Stimulated activated CD8-positive, alpha-beta memory T cell treated with anti-CD3 and anti-CD28 coated beads, Interleukin-12 subunit alpha, Interleukin-12 subunit beta, amount 100 ng/mL, for 24 hours (primary cell): ENCODE results near the gene HSD17B8.

Experiments
- DNase-seq: peaks from one replicate; pipeline ENCODE4 v3.0.0-alpha.2; 2020; ENCODE audit errors: extremely low read depth

Gene HSD17B8

GRCh38 chr6:33241968-33242367, 37.5 kb downstream of the HSD17B8 start:
- no peak for DNase-seq

GRCh38 chr6:33243476-33243875, 39.0 kb downstream of the HSD17B8 start:
- DNase-seq = no peak

- peak; percentile 78 for DNase-seq
Measured at GRCh38 chr6:33247977-33248642, 43.7 kb downstream of the HSD17B8 start.

DNA sequence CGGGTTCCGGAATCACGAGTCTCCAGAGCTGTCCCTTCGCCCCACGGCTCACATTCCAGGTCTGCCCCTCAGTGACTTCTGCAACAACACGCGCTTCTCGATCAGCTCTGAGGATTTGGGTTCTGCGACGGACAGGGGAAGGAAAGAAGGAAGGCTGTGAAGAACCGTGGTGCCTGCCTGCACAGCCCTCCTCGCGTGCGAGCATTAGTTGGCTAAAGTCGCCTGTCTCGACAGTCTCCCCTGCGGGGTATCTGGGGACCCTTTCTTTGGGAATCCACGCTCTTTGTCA, 44.1 kb downstream of the HSD17B8 start:
- no peak for DNase-seq

GRCh38 chr6:33248932-33249731, 44.7 kb downstream of the HSD17B8 start:
- DNase-seq = peak; percentile 84

DNA sequence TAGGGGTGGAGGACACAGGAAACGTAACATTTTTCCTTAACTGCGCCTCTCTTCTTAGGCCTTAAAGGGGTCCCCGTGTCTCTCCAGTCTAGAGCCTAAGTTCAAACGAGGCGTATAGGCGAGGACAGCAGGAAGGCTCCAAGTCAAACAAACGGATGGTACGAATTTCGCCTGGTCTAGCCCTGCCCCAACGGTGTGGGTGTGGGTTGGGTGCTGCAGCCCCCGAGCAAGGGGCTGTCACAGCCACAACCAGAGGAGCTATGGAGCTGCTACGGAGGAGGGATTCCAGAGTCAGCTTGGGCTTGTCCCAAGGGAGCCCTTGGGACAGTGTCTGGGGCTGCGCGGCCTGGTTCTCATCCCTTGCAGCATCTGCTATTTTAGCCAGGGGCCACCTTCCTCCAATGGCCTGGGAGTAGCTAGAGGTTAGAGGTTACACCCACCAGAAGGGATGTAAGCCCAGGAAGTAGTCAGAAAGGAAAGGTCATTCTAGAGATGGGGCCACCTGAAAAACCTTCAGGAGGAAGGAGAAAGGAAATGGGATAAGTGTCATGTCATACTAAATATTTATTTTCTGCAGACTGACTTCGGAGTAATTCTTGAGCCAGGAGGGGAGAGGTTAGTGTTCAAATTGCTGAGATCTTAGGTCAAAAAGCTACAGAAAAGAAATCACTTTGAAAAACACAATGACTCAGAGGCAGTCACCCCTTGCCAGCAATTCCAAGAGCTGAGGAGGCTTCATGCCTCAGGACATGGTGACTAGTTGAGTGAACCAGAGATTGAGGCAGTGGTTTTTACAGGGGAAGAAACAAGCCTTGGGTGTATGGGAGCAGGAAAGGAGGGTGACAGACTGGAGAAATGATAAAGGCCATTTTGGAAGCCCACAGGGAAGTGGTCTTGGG, 45.5 kb downstream of the HSD17B8 start:
- DNase-seq = no peak

DNA sequence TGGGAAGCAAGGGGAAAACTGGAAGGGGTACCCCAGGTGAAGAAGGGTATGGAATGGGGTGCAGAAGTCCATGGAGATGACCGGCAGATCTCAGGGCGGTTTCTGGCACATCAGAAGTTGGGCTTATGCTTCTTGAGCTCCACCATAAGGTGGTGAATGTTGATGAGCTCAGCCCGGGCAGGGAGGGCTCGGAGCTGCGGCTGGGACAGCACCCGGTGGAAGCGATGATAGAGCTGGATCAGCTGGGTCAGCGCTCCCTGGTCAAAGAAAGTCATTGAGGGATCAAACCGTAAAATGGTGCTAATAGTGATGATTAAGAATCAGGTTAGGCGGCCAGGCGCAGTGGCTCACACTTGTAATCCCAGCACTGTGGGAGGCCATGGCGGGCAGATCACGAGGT, 46.3 kb downstream of the HSD17B8 start:
- DNase-seq = no peak

DNA sequence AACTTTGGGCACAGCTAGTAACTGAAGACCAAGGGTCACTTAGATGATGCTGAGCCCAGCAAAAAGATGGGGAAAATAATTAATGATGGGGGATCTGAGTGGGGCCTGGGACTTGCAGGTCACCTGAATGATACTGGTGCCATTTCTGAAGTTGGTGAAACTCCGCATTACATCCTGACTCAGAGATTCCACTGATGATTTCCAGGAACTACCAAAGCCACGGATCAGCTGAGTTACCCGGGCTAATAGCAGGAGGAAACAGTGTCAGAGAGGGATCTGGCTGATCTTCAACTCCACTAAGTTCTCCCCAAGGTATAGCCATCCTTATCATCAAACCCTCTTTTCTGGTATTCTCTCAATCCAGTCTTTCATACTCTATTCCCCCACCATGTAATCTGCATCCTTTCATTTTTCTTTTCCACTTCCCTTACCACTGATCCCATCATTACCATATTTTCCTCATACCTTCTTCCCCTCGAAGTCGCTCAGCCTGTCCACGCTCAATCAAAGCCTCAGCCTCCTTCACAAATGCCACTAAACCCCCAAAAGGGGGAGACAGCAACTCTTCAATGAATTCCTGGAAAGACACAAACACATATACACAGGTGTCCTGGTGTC, 47.0 kb downstream of the HSD17B8 start:
- DNase-seq = no peak

- no peak for DNase-seq
Measured at GRCh38 chr6:33252759-33253158, 48.3 kb downstream of the HSD17B8 start.

DNA sequence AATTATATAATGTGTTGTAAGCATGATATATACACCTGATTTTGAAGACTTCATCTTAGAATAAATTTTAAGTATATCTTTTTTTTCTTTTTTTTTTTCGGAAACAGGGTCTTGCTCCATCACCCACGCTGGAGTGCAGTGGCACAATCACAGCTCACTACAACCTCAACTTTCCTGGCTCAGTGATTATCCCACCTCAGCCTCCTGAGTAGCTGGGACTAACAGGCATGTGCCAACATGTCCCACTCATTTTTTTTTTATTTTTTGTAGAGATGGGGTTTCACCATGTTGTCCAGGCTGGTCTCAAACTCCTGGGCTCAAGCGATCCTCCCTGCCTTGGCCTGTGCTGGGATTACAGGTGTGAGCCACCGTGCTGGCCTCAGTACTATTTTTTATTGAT, 50.1 kb downstream of the HSD17B8 start:
- DNase-seq = no peak
